Measurements from ENCODE around the gene FOXK2.
A peak's percentile ranks its signal among the peaks of the same experiment; 100 is the strongest.

Gene FOXK2

GRCh38 chr17:82518826-82519810 is at the start of gene FOXK2:
Gene FOXK2 (plus strand): TSS chr17:82519732. CDS start chr17:82519889, 157 bp downstream.
- peak; percentile 97 for DNase-seq

GRCh38 chr17:82470065-82470464 is 49.5 kb upstream of the FOXK2 start:
- DNase-seq = no peak

DNA sequence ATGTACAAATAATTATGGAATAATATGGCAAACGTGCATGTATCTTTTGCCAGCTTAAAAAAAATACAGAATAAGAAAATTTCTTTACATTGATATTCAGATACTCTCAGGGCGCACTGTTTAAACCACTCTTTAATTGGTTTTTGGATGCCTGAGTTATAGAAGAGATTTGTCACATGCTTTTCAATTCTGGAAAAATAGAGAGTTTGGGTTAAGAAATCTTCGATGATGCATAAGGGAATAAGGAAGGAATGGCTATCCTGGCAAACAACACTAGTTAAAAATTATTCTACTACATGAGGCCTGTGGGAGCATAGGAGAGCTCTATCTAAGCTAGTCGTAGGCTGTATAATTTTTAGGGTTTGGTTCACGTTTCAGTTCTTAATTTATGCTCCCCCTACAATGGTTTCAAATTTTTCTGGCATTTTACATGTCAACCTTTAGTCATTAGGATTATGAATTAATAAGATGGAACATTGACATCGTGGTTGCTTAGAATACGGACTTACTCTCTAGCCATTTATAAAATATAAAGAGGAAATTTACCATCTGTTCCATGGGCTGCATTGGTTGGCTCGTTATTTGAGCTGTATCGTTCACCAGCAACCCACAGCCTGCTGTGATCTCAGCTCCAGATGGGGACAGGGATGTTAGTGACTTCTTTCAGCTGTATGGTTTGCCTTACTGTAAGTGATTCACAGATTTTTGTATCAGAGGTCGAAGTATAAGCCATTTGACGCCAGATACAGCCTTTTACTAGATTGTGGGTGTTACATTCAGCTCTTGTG is 45.1 kb upstream of the FOXK2 start:
- no peak for DNase-seq

DNA sequence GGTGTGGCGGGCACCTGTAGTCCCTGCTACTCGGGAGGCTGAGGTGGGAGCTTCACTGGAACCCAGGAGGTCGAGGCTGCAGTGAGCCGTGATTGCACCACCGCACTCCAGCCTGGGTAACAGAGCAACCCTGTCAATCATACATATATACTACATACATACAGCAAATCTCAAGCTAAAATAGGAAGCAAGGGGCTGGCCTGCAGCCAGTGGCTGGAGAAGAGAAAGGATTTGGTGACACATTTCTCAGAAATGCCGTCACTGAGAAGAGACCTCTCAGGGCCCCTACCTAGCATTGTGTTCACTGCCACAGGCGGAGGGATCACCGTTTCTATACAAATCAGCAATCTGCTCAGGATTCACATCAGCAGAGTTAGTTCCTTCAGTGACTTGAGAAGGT is 44.1 kb upstream of the FOXK2 start:
- no peak for DNase-seq

GRCh38 chr17:82477934-82478333 is 41.6 kb upstream of the FOXK2 start:
- no peak for DNase-seq

GRCh38 chr17:82479602-82480001 is 39.9 kb upstream of the FOXK2 start:
- DNase-seq = no peak

GRCh38 chr17:82480318-82480717 is 39.2 kb upstream of the FOXK2 start:
- DNase-seq = no peak

DNA sequence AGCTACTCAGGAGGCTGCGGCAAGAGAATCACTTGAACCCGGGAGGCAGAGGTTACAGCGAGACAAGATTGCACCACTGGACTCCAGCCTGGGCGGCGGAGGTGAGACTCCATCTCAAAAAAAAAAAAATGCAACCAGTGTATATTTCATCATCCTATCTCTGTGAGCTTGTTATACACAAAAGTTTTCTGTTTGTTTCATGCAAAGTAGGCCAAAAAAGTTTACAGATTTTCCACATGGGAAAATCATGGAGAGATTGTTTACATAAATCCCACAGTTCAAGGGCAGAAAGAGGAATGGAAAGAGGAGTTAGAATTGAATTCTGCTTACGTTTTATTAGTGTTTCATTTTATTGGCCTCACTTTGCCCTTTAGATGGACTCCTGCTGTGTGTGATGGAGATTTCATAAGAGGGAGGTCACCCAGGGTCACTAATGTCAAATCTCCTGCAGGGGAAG is 36.3 kb upstream of the FOXK2 start:
- DNase-seq = no peak

DNA sequence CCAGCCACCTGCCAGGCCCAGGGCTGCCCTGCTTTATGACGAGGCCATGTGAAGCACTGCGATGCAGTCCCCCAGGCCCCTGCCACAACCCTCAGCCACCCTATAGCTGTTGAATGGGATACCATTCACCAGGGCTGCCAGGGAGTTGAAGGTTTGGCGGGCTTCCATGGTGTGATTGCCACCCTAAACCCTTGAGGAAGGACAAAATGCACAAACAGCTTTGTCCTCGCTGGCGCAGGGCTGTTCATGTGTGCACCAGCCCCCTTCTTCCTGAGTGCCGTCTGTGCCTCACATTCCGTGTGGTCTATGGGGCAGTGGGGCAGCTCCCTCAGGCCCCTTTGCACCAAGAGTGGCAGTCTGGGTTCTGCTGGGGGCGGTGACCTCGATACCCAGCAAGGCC is 35.7 kb upstream of the FOXK2 start:
- no peak for DNase-seq

- peak; percentile 25 for DNase-seq
Observed at GRCh38 chr17:82486231-82487094, 33.1 kb upstream of the FOXK2 start.

DNA sequence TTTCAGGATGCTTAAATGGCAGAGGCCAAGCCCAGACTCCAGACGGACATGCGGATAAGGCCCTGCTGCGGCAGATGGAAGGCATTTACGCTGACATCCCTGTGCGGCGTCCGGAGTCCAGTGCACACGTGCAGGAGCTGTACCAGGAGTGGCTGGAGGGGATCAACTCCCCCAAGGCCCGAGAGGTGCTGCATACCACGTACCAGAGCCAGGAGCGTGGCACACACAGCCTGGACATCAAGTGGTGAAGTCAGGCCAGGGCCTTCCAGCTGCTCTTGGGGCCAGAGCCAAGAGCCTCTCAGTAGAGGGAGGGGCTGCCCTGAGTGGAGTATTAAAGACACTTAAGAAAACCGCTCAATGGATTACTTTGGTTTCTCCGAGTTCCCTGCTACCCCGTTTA is 31.6 kb upstream of the FOXK2 start:
- DNase-seq = no peak

- DNase-seq = no peak
Observed at GRCh38 chr17:82489117-82489516, 30.4 kb upstream of the FOXK2 start.

DNA sequence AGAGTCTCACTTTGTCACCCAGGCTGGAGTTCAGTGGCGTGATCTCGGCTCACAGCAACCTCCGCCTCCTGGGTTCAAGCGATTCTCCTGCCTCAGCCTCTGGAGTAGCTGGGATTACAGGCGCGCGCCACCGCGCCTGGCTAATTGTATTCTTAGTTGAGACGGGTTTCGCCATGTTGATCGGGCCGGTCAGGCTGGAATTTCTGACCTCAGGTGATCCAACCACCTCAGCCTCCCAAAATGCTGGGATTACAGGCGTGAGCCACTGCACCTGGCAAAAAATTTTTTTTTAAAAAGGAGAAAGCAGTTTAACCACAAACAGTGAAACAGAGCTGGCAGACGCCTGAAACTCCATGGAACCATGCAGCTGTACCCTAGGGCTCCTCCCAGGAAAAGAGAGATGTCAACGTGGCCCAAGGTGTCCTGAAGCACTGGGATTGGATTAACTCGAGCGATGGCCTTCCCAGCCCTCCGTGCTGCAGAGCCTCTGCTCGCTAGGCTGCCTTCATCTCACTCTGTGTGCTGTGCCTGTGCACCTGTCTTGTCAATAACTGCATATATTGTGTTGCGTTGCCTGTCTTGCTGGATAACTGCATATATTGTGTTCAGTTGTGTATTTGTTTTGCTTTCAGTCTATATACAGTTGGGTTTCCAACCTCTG is 29.6 kb upstream of the FOXK2 start:
- no peak for DNase-seq

DNA sequence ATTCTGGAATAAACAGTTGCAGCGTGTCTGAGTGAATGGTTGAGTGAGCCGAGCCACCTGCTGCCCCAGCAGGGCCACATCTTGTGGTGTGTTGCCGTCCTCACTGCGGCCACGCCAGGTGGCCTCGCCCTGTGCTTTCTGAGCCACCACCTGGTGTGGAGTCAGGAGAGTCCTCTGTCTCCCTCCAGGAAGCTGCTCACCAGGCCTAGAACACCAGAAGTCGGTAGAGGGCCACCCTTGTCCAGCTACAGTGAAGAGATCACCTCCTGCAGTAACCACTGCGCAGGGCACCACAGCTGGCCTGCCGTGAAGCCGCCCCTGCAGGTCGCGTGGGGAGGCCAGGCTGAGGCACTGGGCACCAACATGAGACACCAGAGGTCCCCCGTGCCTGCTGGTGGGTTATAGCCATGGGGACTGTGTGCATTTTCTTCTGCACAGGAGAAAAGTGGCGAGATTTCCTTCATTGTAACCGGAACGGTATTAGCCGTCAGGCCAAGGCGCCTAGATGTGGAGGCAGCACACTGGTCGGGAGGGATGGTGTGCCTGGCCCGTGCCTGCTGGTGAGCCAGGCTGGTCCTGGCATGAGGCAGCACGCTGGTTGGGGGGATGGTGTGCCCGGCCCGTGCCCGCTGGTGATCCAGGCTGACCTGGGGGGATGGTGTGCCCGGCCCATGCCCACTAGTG is 28.9 kb upstream of the FOXK2 start:
- no peak for DNase-seq

GRCh38 chr17:82491196-82491530 is 28.4 kb upstream of the FOXK2 start:
- no peak for DNase-seq

GRCh38 chr17:82491533-82491932 is 28.0 kb upstream of the FOXK2 start:
- no peak for DNase-seq

GRCh38 chr17:82492643-82493225 is 26.8 kb upstream of the FOXK2 start:
- DNase-seq = no peak

DNA sequence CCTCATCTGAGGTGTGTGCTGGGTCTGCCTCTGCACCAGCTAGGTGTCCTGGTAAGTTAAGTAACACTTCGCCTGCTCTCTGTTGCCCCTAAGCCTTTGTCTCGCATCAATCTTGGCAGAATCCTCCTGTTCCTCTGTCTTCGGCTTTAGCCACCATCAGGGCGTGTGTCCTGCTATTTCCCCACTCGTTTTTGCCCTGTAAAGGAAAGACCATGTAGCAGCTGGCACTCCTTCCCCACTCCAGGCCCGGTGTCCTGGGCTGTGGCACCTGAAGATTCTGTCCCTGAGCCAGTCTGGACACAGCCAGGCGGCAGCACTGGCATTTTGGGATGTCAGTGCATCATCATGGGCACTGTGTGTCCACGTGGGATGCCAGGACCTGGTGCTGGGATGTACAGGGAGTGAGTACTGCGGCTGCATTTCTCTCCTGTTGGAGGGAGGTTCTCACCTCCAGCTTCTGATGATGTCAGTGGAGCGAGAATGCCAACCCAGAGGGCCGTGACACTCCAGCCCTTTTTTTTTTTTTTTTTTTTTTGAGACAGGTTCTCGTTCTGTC is 26.2 kb upstream of the FOXK2 start:
- DNase-seq = no peak

DNA sequence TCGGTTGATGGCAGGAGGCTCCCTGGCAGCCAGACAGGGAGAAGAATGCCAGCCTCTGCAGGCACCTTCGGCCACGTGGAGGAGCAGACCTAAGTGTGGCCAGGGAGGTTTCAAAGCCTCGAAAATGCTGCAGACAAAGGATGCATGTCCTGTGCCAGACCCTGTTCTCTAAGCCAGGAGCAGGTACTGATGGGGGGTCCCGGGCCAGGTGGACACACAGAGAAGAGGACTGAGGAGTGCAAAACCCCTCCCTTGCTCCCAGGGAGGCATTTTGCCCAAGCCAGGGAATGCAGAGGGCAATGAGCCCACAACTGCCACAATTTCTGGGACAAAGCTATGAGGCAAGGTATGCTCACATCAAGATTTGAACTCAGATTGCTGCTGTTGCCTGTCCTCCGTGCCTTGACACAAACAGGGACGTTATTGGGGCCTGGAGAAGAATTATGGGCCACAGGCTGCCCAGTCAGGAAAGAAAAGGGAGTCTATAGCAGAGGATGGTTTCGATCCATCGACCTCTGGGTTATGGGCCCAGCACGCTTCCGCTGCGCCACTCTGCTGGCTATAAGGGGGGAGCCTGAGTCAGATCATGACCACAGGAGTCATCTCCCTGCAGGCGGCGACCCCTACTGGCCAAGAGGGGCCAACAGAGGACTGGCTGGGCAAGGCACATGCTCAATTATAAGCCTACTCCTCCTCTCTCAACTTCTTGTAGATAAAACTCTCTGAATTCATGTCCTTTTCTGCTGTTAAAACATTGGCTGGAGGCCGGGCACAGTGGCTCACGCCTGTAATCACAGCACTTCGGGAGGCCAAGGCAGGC is 25.1 kb upstream of the FOXK2 start:
- peak; percentile 97 for DNase-seq

All from hematopoietic multipotent progenitor cell treated with erythropoietin and hydrocortisone succinate and interleukin-3 and kit ligand, for 4 days (in vitro differentiated cells).